ENCODE measurements around the gene POLR2J.

POLR2J gene

DNA sequence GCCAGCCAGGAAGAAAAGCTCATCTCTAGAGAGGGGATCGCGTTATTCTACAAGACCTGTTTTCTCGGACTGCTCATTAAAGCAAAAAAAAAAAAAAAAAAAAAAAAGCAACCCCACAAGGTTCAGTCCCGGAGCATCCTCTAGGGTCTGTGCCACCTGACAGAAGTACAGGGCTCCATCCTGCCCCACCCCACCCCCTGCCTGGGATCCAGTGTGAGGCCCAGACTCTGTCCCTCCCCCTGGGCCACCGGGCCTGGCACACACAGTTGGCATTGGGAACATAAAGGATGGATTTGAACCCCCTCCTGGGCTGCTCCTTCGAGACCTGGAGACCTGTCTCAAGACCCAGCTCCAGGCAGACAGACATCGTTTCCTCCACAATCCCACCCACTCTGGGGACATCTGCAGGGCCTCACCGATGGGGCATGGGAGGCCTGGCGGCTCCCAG lies 44.7 kb downstream of the POLR2J start:
- DNase-seq = peak in 1 of 2 experiments; percentile 45

DNA sequence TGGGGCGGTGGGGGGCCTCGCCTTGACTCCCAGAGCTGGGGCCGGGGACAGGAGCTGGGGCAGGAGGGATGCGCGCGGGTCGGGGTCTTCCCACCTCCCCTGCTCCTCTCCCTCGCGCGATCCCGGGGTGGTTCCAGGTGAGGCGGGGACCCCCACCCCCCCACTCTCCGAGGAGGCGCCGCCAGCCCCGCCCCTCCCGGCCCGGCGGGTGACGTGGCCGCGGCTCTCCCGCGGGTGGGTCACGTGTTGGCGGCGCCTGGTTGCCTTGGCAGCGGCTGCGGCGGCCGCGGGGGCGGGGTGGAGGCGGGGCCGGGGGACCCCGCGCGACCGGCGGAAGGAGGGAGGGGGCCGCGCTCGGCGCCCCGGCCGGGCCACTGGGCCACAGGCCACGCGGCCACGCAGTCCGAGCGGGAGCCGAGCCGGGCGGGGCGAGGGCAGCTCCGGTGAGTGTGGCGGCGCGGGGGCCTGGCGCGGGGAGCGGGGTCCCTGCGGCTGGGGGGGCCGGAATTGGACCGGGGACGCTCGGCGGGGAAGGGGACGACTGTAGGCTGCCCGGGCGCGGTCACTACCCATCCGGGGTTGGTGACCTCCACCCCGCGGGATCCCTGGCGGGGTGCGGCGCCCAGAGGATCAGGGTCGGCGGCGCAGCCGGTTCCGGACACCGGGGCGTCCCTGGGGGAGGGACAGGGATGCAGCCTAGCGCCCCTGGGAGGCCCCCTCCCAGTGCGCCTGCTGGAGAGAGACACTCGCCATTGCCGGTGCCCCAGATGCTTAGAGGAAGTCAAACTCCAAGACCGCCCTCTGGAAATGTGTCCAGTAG lies 45.3 kb downstream of the POLR2J start, which contains the start of gene ORAI2:
TSS of gene ORAI2 (plus strand) at position 357 of the 820 bp plus-strand sequence. CDS start 5,382 bp downstream, outside the sequence.
- DNase-seq = peak; percentile 85 to 90

DNA sequence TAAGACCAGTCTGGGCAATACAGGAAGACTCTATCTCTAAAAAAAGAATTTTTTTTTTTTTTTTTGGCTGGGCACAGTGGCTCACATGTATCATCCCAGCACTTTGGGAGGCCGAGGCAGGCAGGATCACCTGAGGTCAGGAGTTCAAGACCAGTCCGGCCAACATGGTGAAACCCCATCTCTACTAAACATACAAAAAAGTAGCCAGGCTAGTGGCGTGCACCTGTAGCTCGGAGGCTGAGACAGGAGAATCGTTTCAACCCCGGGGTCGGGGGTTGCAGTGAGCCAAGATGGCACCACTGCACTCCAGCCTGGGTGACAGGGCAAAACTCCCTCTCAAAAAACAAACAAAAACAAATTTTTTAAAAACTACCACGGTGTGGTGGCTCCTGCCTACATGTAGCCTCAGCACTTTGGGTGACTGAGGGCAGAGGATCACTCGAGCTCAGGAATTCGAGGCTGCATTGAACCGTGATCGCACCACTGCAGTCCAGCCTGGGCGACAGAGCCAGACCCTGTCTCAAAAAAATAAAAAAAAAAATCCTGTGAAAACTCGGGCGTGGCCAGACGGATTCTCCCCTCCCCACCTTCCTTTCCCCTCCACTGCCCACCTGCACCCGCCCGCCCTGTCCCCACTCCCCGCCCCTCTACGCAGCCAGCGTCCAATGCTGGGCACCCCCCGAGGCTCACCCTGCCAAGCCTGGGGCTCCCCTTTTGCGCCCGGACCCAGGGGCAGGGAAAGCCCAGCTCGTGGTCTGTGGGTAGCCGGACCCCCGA lies 46.1 kb downstream of the POLR2J start:
- peak in 1 of 2 experiments; percentile 46 for DNase-seq

DNA sequence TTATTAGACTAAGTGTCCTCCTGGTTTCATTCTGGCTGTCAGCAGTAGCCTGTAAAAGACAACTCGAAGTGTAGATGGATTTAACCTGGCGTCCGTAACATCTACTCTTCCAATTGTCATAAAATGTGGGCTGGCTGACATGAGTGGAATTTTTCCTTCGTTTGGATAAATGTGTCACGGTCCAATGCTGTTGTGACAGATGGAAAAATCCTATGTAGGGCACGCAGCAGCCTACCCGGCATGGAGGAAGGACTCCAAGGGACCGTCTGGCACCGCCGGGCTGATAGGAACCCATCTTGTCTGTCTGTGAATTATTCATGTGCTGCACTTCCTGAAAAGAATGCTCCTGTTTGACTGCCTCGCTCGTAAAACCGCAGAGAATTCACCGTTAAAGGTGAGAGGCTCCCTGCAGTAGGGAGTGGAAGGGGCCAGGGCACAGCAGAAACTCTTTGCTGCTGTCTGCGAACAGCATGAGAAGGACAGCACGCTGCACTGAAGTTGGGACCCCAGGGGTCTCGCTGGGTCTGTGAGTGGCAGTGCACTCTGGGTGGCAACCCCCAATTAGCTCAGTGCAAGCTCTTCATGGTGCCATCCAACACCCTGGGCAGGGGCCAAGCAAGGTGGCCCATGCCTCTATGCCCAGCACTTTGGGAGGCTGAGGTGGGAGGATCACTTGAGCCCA lies 47.0 kb downstream of the POLR2J start:
- peak; percentile 63 for DNase-seq

DNA sequence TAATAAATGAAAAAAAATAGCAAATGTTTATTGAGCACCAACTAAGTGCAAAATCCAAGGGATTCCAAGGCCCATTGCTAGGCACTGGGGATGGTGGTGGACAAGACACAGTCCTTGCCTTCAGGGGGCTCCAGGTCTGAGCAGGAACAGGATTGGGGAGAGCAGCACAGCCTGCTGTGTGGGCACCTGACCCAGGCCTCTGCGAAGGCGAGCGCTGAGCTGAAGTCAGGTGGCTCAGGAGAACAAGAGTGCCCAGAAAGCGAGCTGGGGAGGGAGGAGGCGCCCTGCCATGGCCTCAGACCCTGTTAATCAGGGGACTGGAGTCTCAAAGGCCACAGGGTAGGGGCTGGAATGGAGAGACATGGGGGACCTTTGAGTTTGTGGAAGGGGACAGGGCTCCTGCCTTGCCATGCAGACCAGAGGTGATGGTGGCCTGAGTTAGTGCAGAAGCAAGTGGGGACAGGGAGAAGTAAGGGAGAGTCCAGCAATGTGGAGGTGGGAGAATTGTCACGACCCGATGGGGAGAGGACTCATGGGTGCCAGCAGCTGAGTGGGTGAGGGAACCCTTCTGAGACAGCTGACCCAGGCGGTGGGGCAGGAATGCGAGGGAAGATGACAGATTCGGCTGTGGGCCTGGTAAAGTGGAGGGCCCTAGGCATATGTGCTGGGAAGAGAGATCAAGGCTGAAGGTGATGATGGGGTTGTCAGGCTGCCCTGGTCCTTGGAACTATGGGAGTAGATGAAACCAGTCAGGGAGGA lies 49.4 kb downstream of the POLR2J start:
- no peak for DNase-seq

DNA sequence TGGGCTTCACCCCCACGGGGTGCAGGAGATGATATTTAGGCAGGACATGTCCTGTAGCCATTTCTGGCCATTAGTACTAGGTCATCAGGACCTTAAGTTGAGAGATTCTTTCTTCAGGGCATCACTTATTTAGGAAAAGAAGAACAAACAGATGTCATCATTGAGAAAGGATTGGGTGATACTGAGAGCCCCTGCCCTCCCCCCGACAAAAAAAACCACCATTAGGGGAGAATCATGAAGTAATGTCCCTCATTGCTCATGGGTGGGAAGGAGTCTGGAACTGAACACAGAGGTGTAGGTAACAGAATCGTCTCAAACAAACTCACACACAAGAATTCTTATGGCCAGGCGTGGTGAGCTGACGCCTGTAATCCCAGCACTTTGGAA lies 51.7 kb downstream of the POLR2J start:
- DNase-seq = no peak

DNA sequence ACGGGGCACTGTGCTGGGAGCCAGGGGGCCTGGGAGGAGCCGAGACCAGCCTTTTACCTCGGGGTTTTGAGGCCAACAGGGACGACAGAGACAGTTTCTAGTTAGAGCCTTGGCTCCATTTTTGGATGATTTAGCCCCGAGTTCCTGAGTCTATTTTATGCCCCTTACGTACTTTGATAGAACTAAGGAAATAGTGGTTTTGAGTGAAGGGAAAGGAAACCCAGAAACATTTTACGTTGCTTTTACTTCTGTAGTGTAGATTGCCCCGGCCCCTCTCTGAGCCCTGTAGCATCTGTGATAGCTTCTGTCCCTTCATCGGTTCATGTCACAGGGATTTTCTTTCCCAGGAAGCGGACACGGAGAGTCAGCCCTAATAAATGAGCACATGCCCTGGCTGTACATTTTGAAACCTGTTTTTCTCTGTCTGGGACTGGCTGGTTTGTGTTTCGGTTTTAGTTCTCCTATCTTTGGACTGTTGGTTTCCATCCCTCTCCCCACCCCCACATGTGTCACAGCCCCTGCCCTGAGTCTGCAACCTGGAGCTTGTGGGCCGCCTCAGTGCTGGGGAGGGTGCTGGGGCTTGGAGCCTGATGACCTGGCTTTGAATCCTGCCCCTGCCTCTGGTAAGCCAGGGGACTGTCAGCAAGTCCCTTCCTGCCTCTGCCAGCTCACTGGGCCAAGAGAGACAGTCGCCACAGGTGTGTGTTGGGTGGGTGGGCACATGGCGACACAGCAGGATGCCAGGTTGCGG lies 52.3 kb downstream of the POLR2J start:
- DNase-seq = peak; percentile 82 to 85

DNA sequence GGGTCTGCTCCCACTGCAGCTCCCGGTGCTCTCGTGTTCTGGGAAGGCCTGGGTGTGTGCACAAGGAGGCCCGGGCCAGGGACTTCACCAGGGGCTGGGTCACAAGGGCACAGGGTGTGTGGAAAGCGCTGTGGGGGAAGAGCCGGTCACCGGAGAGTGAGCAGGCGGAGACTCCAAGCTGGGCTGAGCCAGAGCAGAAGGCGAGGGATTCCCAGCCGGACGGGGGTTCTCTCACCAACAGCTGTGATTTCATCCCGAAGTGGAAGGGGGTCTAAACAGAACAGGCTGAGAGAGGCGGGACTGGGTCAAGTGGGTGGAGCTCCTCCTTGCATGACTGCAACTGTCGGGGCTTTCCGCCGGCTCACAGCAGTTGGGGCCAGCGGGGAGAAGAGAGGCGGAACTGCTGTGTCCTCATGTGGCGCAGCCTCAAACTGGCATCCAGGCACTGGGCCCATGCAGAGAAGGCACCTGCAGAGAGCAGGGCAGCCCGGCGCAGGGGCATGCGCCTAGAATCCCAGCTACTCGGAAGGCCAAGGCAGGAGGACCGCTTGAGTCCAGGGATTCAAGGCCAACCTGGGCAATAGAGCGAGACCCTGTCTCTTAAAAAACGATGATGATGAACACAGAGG lies 53.0 kb downstream of the POLR2J start:
- DNase-seq = peak; percentile 86 to 89

DNA sequence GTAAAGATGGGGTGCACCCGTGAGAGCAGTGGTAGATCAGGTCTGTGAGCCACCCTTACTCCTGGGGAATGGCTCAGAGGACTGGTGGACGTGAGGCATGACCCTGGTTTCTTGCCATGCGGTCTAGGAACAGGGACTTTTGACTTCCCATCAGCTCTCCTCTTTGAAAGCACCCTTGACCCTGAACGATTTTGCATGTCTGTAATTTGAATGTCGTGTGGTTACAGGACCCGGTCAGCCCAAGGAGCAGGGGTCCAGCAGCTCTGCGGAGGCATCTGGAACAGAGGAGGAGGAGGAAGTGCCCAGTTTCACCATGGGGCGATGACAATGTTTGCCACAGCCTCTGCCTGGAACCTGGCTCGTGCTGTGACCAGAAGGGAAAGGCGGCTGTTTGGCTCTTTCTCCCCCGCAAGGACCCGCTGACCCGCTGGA lies 53.9 kb downstream of the POLR2J start:
- DNase-seq = no peak

DNA sequence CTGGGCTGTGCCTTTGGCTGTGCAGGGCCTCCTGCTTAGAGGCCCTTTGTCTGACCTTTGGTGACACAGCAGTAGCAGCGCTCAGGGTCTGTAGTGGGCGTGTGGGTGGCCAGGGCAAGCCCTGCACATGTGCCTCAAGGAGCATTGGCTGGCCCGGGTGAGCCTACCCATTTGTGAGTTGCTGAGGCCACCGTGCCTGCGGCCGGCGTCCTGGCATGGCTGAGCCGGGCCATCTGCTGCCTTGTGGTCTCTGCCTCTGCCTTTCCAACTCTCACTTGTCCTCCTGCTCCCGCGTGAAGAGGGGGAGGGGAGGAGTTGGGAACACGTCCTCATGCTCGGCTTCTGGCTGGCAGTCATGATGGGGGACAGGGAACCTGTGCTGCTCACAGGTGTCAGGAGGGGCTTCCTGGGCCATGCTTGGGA lies 54.6 kb downstream of the POLR2J start:
- DNase-seq = no peak

All from activated T-cell treated with anti-CD3 and anti-CD28 coated beads, Interleukin-2, amount 50 U/mL, for 48 hours (primary cell).